LNCaP clone FGC (cell line): ENCODE data around the gene PGGT1B.

Experiments used
- DNase-seq: peaks from one replicate; pipeline ENCODE4 v3.0.0-alpha.2; 2011; ENCODE audit warnings: low read depth
- H3K4me3 ChIP-seq: 2 replicates; pipeline ENCODE4 v1.5.1; 2011; ENCODE audit warnings: mild to moderate bottlenecking, low read depth, low read length, control low read depth
- TF ChIP-seq, protein P1 (sequence below): IDR thresholded peaks from 2 replicates; pipeline ENCODE4 v1.5.1; 2012; ENCODE audit warnings: mild to moderate bottlenecking; ENCODE audit not compliant: control insufficient read depth, insufficient read depth; ENCODE audit errors: extremely low read depth

Gene PGGT1B

GRCh38 chr5:115170929-115171510 lies 91.7 kb downstream of the PGGT1B start:
- TF ChIP-seq, protein P1, sequence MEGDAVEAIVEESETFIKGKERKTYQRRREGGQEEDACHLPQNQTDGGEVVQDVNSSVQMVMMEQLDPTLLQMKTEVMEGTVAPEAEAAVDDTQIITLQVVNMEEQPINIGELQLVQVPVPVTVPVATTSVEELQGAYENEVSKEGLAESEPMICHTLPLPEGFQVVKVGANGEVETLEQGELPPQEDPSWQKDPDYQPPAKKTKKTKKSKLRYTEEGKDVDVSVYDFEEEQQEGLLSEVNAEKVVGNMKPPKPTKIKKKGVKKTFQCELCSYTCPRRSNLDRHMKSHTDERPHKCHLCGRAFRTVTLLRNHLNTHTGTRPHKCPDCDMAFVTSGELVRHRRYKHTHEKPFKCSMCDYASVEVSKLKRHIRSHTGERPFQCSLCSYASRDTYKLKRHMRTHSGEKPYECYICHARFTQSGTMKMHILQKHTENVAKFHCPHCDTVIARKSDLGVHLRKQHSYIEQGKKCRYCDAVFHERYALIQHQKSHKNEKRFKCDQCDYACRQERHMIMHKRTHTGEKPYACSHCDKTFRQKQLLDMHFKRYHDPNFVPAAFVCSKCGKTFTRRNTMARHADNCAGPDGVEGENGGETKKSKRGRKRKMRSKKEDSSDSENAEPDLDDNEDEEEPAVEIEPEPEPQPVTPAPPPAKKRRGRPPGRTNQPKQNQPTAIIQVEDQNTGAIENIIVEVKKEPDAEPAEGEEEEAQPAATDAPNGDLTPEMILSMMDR: no peak
- peak overlapping the region; percentile 71 for H3K4me3 ChIP-seq
- DNase-seq: no peak

DNA sequence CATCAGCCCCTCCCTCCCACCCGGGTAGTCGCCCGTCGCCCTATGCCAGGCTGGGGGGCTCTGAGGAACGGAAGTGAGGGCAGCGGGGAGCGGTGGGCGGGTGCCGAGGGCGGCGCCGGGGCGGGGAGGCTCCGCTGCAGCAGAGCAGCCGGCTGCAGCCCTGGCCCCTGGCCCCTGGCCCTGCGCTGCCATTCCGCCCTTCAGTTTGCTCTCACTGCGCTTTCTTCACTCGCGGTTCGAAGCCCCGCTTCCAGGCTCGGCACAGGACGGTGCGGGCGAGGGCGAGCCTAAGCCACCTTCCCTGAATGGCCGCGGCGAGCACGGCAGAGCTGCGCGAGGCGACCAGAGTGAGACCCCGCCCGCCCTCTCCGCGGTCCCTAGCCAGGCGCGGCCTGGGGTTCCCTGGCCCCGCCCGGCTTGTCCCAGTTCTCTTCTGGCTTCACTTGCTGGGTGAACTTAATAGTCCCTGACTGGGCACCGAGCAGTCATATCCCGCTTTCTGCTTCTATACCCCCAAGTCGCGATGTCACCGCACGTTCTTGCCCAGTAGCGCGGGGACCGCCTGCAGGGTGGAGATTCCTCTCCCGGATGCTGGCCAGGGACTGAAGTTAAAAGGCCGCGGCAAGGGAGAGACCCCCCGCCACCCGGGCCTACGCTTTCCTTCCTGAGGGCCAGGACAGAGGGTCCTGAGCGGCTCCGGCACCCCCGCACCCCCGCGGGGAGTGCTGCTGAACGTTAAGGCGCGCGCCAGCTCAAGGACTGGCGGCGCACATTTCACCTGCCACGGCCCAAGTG lies 92.3 kb downstream of the PGGT1B start:
- H3K4me3 ChIP-seq: peak overlapping the region; percentile 71
- DNase-seq: no peak
- TF ChIP-seq, protein P1: no peak

DNA sequence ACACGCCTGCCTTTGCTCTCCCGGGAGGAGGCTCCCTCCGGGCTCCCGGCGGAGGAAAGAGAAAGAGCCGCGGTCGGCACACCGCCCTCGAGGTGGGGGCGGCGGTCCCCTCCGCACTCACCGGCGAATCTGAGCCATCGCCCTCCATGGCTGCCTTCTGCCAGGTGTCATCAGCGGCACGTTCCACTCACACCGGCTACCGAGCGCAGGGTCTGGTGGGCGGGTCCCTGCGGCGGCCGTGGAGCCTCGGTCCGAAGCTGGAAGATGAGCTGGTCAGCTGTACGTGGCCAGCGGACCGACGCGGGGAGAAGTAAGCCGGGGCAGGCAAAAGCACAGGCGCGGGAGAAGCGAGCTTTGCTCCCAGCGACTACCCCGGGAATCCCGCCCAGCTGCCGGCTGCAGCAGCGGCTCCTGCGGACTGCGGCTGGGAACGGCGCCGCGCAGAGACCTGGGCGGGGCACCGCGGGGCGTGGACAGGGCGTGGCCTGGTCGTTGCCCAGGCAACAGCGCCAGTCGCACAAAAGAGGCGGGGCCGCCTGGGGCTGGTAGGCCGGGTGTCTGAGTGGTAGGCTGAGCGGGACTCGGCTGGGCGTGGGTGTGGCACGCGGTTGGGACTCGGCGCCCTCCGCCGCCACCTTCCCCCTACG lies 93.1 kb downstream of the PGGT1B start, which contains the start of gene TRIM36:
TRIM36 (minus strand) TSS at position 422 of the 647 bp plus-strand sequence; CDS start at position 148, 274 bp downstream.
- H3K4me3 ChIP-seq: peak within 1 kb of the TSS; percentile 71
- TF ChIP-seq, protein P1: peak; percentile 22; the same call in 1 of the 2 replicates
- peak; percentile 78 for DNase-seq

DNA sequence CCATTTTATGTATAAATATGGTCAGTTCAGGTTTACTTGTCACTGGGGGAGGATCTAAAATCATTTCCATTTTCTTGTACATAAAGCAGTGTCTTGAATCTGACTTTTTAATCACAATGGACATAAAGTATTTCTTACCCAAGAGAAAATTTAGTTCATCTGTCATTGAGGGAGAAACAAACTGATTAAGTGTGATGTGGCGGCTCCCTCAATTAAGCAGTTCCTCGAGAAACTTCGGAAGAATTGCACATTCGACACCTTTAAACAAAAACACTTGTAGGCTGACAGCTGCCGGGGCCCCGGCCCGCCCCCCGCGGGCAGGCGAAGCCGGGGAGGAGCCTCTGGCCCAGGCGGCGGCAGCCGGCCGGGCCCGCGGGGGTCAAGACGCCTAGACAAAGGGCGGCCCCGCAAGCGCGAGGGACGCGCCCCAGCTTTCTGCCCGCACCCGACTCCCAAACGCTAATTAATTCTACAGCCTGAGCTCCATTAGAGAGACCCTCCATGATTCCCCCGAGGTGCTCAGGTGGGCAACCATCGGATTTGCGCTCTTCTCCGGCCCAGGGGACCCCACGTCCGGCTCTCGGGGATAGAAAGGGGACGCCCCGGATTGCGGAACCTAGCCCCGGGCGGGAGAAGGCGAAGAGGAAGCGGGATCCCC lies 93.7 kb downstream of the PGGT1B start:
- peak overlapping the region; percentile 71 for H3K4me3 ChIP-seq
- TF ChIP-seq, protein P1: no peak
- DNase-seq: no peak

DNA sequence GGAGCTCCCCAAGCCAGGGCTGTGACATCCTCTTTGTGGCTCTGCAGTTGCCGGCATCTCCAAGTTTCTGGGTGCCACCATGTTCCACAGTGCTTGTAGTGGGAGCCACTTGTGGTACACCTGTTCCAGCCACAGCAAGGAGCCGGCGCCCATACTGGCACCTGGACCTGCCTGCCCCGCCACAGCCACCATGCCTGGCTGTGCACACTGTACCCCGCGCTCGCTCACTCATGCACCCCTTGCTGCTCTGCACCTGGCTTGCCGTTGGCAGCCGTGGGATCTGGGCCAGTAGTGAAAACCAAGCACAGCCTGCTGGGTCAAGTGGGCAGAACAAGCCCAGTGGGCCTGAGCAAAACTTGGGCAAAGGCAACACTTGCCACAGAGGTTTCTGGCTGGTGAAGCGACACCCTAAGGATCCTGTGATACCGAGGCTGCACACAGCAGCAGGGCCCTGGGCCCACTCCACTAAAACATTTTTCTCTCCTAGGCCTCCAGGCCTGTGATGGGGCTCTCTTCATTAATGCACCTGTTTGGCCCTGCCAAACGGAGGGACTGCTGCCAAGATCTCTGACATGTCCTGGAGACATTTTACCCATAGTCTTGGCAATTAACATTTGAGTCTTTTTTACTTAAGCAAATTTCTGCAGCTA lies 95.8 kb downstream of the PGGT1B start:
- no peak for DNase-seq
- TF ChIP-seq, protein P1: no peak
- no peak overlapping the region for H3K4me3 ChIP-seq

- no peak for DNase-seq
- TF ChIP-seq, protein P1: no peak
- H3K4me3 ChIP-seq: no peak overlapping the region
Measured at GRCh38 chr5:115165790-115166189, 96.9 kb downstream of the PGGT1B start.
